HEK293 (cell line): ENCODE data around the gene GSK3B.

Experiments used
- CTCF ChIA-PET: fragments of 350-600 bp; formaldehyde crosslinking; extraction: SDS; loops from one replicate; lab custom pipeline; 2021; ENCODE audit warnings: antibody characterized with exemption; lab: Yijun Ruan, JAX
- POLR2A ChIA-PET: fragments of 300-600 bp; formaldehyde crosslinking; extraction: SDS; loops from one replicate; lab custom pipeline; 2020; ENCODE audit warnings: antibody characterized with exemption, inconsistent platforms; lab: Yijun Ruan, JAX
- H3K27ac ChIP-seq: fragments of 200-500 bp; sonication (Bioruptor generic); 2 replicates; pipeline ENCODE4 v1.5.1; 2014; ENCODE audit warnings: low read depth, low read length, control low read depth, inconsistent platforms; ENCODE audit errors: extremely low read depth
- H3K36me3 ChIP-seq, 2 experiments: fragments of 200-500 bp in 1 of 2; sonication (Bioruptor generic) in 1 of 2; 1 replicate in 1 of 2; 2 replicates in 1 of 2; pipeline ENCODE4 v1.5.1; 2014 to 2017; ENCODE audit warnings: inconsistent platforms in 2 of 2, low read length in 2 of 2; ENCODE audit not compliant: control insufficient read depth in 2 of 2, insufficient read depth in 1 of 2
- H3K4me1 ChIP-seq: fragments of 200-500 bp; sonication (Bioruptor generic); 2 replicates; pipeline ENCODE4 v1.5.1; 2014; ENCODE audit warnings: mild to moderate bottlenecking, low read length, inconsistent platforms; ENCODE audit not compliant: control insufficient read depth, insufficient read depth
- H3K4me3 ChIP-seq: 2 replicates; pipeline ENCODE4 v1.5.1; 2011; ENCODE audit warnings: low read depth, mild to moderate bottlenecking, control low read depth, low read length, moderate library complexity
- H3K9me3 ChIP-seq: fragments of 200-500 bp; sonication (Bioruptor generic); 2 replicates; pipeline ENCODE4 v1.5.1; 2014; ENCODE audit warnings: low read depth, low read length, inconsistent platforms; ENCODE audit not compliant: control insufficient read depth, insufficient read depth
- GLIS1 ChIP-seq: fragments of 450-650 bp; formaldehyde crosslinking; IDR thresholded peaks from 2 replicates; pipeline ENCODE4 v1.5.1; 2016; ENCODE audit warnings: missing biosample characterization, missing genetic modification characterization
- IKZF3 ChIP-seq: fragments of 450-650 bp; IDR thresholded peaks from 2 replicates; pipeline ENCODE4 v1.5.0; 2018; ENCODE audit warnings: missing biosample characterization, mild to moderate bottlenecking, missing genetic modification characterization, moderate library complexity
- KLF16 ChIP-seq: fragments of 450-650 bp; formaldehyde crosslinking; IDR thresholded peaks from 2 replicates; pipeline ENCODE4 v1.5.1; 2017; ENCODE audit warnings: missing biosample characterization, missing genetic modification characterization
- PRDM4 ChIP-seq: fragments of 450-650 bp; formaldehyde crosslinking; IDR thresholded peaks from 2 replicates; pipeline ENCODE4 v1.5.1; 2017; ENCODE audit warnings: missing biosample characterization, missing genetic modification characterization
- PRDM6 ChIP-seq: fragments of 450-650 bp; formaldehyde crosslinking; IDR thresholded peaks from 2 replicates; pipeline ENCODE4 v1.5.1; 2017; ENCODE audit warnings: missing biosample characterization, missing genetic modification characterization
- ZEB2 ChIP-seq: fragments of 450-650 bp; formaldehyde crosslinking; IDR thresholded peaks from 2 replicates; pipeline ENCODE4 v1.5.1; 2016; ENCODE audit warnings: missing biosample characterization, missing genetic modification characterization
- ZFP69B ChIP-seq: fragments of 450-650 bp; formaldehyde crosslinking; IDR thresholded peaks from 2 replicates; pipeline ENCODE4 v1.5.1; 2016; ENCODE audit warnings: missing biosample characterization, missing genetic modification characterization
- ZNF146 ChIP-seq: fragments of 450-650 bp; formaldehyde crosslinking; IDR thresholded peaks from 2 replicates; pipeline ENCODE4 v1.5.1; 2016; ENCODE audit warnings: missing biosample characterization, missing genetic modification characterization
- ZNF148 ChIP-seq: fragments of 450-650 bp; formaldehyde crosslinking; IDR thresholded peaks from 2 replicates; pipeline ENCODE4 v1.5.0; 2017; ENCODE audit warnings: missing biosample characterization, missing genetic modification characterization, borderline replicate concordance
- ZNF184 ChIP-seq: fragments of 450-650 bp; IDR thresholded peaks from 2 replicates; pipeline ENCODE4 v1.5.1; 2018; ENCODE audit warnings: missing biosample characterization, mild to moderate bottlenecking, missing genetic modification characterization
- ZNF335 ChIP-seq: fragments of 450-650 bp; formaldehyde crosslinking; conservative IDR thresholded peaks from 2 replicates; pipeline ENCODE4 v1.5.1; 2016; ENCODE audit warnings: missing biosample characterization, missing genetic modification characterization
- ZNF341 ChIP-seq: fragments of 450-650 bp; formaldehyde crosslinking; IDR thresholded peaks from 2 replicates; pipeline ENCODE4; 2016; ENCODE audit warnings: low read depth, missing biosample characterization, missing genetic modification characterization
- ZNF404 ChIP-seq: fragments of 450-650 bp; formaldehyde crosslinking; IDR thresholded peaks from 2 replicates; pipeline ENCODE4 v1.5.1; 2017; ENCODE audit warnings: missing biosample characterization, missing genetic modification characterization
- ZNF48 ChIP-seq: fragments of 450-650 bp; formaldehyde crosslinking; IDR thresholded peaks from 2 replicates; pipeline ENCODE4 v1.5.1; 2016; ENCODE audit warnings: missing biosample characterization, missing genetic modification characterization
- ZNF521 ChIP-seq: fragments of 450-650 bp; formaldehyde crosslinking; IDR thresholded peaks from 2 replicates; pipeline ENCODE4 v1.5.1; 2017; ENCODE audit warnings: missing biosample characterization, mild to moderate bottlenecking, missing genetic modification characterization
- ZNF571 ChIP-seq: fragments of 450-650 bp; formaldehyde crosslinking; IDR thresholded peaks from 2 replicates; pipeline ENCODE4 v1.5.0; 2017; ENCODE audit warnings: missing biosample characterization, missing genetic modification characterization
- ZNF580 ChIP-seq: fragments of 450-650 bp; formaldehyde crosslinking; IDR thresholded peaks from 2 replicates; pipeline ENCODE4 v1.5.1; 2016; ENCODE audit warnings: missing biosample characterization, missing genetic modification characterization
- ZNF639 ChIP-seq: fragments of 450-650 bp; formaldehyde crosslinking; IDR thresholded peaks from 2 replicates; pipeline ENCODE4 v1.5.1; 2016; ENCODE audit warnings: missing biosample characterization, missing genetic modification characterization
- ZNF692 ChIP-seq: fragments of 450-650 bp; formaldehyde crosslinking; IDR thresholded peaks from 2 replicates; pipeline ENCODE4 v1.5.1; 2016; ENCODE audit warnings: missing biosample characterization, missing genetic modification characterization
- ZNF776 ChIP-seq: fragments of 450-650 bp; formaldehyde crosslinking; IDR thresholded peaks from 2 replicates; pipeline ENCODE4 v1.5.0; 2017; ENCODE audit warnings: missing biosample characterization, missing genetic modification characterization, borderline replicate concordance
- ZNF830 ChIP-seq: fragments of 450-650 bp; IDR thresholded peaks from 2 replicates; pipeline ENCODE4 v1.5.0; 2018; ENCODE audit warnings: missing biosample characterization, missing genetic modification characterization, low read depth, mild to moderate bottlenecking, moderate library complexity

The GSK3B gene

GRCh38 chr3:120022729-120023128 lies 71.5 kb downstream of the GSK3B start:
- ChIA-PET POLR2A (no interaction called here), CTCF (no interaction called here)
- TF ChIP-seq ZNF341 (tag by site-specific recombination) (no peak), ZNF184 (tag by site-specific recombination) (no peak), PRDM6 (tag by site-specific recombination) (peak; percentile 10; the same call in 1 of the 2 replicates), ZNF571 (tag by site-specific recombination) (no peak), IKZF3 (tag by site-specific recombination) (no peak), ZNF148 (tag by site-specific recombination) (no peak), ZNF692 (tag by site-specific recombination) (peak; percentile 94), PRDM4 (0 out of 2 replicates have a peak, but pooled peaks have one; percentile 23), ZFP69B (tag by site-specific recombination) (peak; percentile 72; the same call in 1 of the 2 replicates), ZNF580 (tag by site-specific recombination) (no peak), ZNF404 (no peak), ZNF335 (no peak), ZEB2 (no peak), ZNF146 (tag by site-specific recombination) (no peak), ZNF776 (tag by site-specific recombination) (no peak), KLF16 (tag by site-specific recombination) (no peak), GLIS1 (tag by site-specific recombination) (peak; percentile 62), ZNF639 (tag by site-specific recombination) (no peak), ZNF830 (no peak), ZNF521 (no peak), ZNF48 (tag by site-specific recombination) (no peak)
- Histone ChIP-seq H3K27ac (no peak overlapping the region), H3K9me3 (no peaks in the 10 kb centered on the region), H3K4me3 (no peak overlapping the region), H3K4me1 (0 out of 2 replicates have a peak, but pooled peaks cover 2% of the 10 kb centered on the region), H3K36me3 (no peaks in the 10 kb centered on the region)
